IMR-90 (cell line): ENCODE results near the gene XDH. TPM values are rescaled to one million over a fixed set of nuclear protein-coding genes. Genes with fewer than 3 reads are reported as not detected.

Source experiments
- ATAC-seq: fragments of 200-7000 bp; cut with Tn5 transposase; 2 replicates; pipeline ENCODE4 v1.9.1; 2020; ENCODE audit warnings: low read depth, mild to moderate bottlenecking, moderate library complexity
- BruUV-seq: library from RNA; stranded (reverse); fragments of 400-500 nt; replicated peaks from 2 replicates; lab custom pipeline; 2021; lab: Mats Ljungman, UMichigan
- CTCF ChIA-PET: fragments of 300-600 bp; formaldehyde crosslinking; extraction: SDS; loops from one replicate; lab custom pipeline; 2021; ENCODE audit warnings: antibody characterized with exemption; lab: Yijun Ruan, JAX
- POLR2A ChIA-PET: fragments of 300-600 bp; sonication (Branson Sonifier 250); formaldehyde crosslinking; loops from one replicate; lab custom pipeline; 2022; ENCODE audit warnings: antibody characterized with exemption; ENCODE audit not compliant: unreplicated experiment; lab: Charles Lee
- DNase-seq: peaks from one replicate; pipeline ENCODE4 v3.0.0; 2013
- H2AFZ ChIP-seq: replicated peaks from 2 replicates; pipeline ENCODE3; 2013; ENCODE audit warnings: low read length, mild to moderate bottlenecking; ENCODE audit not compliant: poor library complexity
- H2AK5ac ChIP-seq: 2 replicates; pipeline ENCODE4 v1.6.1; 2013; ENCODE audit warnings: low read depth, low read length, inconsistent platforms
- H2AK9ac ChIP-seq: replicated peaks from 2 replicates; pipeline ENCODE3; 2013; ENCODE audit warnings: mild to moderate bottlenecking, low read depth, low read length, moderate library complexity; ENCODE audit not compliant: poor library complexity
- H2BK120ac ChIP-seq: 2 replicates; pipeline ENCODE4 v1.6.1; 2013; ENCODE audit warnings: low read depth, low read length, inconsistent platforms
- H2BK15ac ChIP-seq: 3 replicates; pipeline ENCODE4 v1.6.1; 2013; ENCODE audit warnings: low read depth, low read length, inconsistent platforms
- H2BK20ac ChIP-seq: 2 replicates; pipeline ENCODE4 v1.6.1; 2013; ENCODE audit warnings: low read depth, mild to moderate bottlenecking, inconsistent platforms, low read length, moderate library complexity
- H2BK5ac ChIP-seq: 2 replicates; pipeline ENCODE4 v1.6.1; 2013; ENCODE audit warnings: mild to moderate bottlenecking, low read depth, low read length, inconsistent platforms; ENCODE audit not compliant: poor library complexity, severe bottlenecking
- H3K14ac ChIP-seq: replicated peaks from 2 replicates; pipeline ENCODE4 v1.6.1; 2013; ENCODE audit warnings: low read depth, low read length, inconsistent platforms
- H3K18ac ChIP-seq: 2 replicates; pipeline ENCODE4 v1.6.1; 2013; ENCODE audit warnings: low read depth, low read length, control low read depth
- H3K23ac ChIP-seq: 2 replicates; pipeline ENCODE4 v1.6.1; 2013; ENCODE audit warnings: low read depth, low read length, inconsistent platforms
- H3K27ac ChIP-seq: 2 replicates; pipeline ENCODE4 v1.5.1; 2013; ENCODE audit warnings: mild to moderate bottlenecking, control low read depth, low read length; ENCODE audit not compliant: insufficient read depth
- H3K27me3 ChIP-seq: 2 replicates; pipeline ENCODE4 v1.6.1; 2013; ENCODE audit warnings: low read length; ENCODE audit not compliant: control insufficient read depth, insufficient read depth
- H3K36me3 ChIP-seq: 2 replicates; pipeline ENCODE4 v1.6.1; 2013; ENCODE audit warnings: low read length, mixed read lengths; ENCODE audit not compliant: control insufficient read depth, insufficient read depth
- H3K4ac ChIP-seq: 2 replicates; pipeline ENCODE4 v1.6.1; 2013; ENCODE audit warnings: low read depth, low read length, inconsistent platforms
- H3K4me1 ChIP-seq: 2 replicates; pipeline ENCODE4 v1.6.1; 2013; ENCODE audit warnings: low read length, mixed read lengths; ENCODE audit not compliant: control insufficient read depth, insufficient read depth
- H3K4me2 ChIP-seq: 2 replicates; pipeline ENCODE4 v1.6.1; 2013; ENCODE audit warnings: low read depth, mild to moderate bottlenecking, control low read depth, low read length, moderate library complexity
- H3K4me3 ChIP-seq: 2 replicates; pipeline ENCODE4 v1.5.1; 2013; ENCODE audit warnings: low read depth, mild to moderate bottlenecking, control low read depth, low read length, moderate library complexity; ENCODE audit not compliant: insufficient read depth
- H3K56ac ChIP-seq: 2 replicates; pipeline ENCODE4 v1.6.1; 2013; ENCODE audit warnings: low read length, inconsistent platforms; ENCODE audit not compliant: insufficient read depth; ENCODE audit errors: extremely low read depth
- H3K79me1 ChIP-seq, 2 experiments: 2 replicates each; pipeline ENCODE4 v1.6.1; 2013; ENCODE audit warnings: low read length in 2 of 2, inconsistent platforms in 1 of 2, low read depth in 1 of 2
- H3K9ac ChIP-seq: 2 replicates; pipeline ENCODE4 v1.6.1; 2013; ENCODE audit warnings: low read depth, low read length, control low read depth
- H3K9me1 ChIP-seq: 2 replicates; pipeline ENCODE4 v1.6.1; 2013; ENCODE audit warnings: low read length, inconsistent platforms; ENCODE audit not compliant: insufficient read depth
- H3K9me3 ChIP-seq: 2 replicates; pipeline ENCODE4 v1.6.1; 2013; ENCODE audit warnings: low read length; ENCODE audit not compliant: control insufficient read depth, insufficient read depth
- H4K20me1 ChIP-seq: 2 replicates; pipeline ENCODE4 v1.6.1; 2013; ENCODE audit warnings: low read length, inconsistent platforms; ENCODE audit not compliant: insufficient read depth
- H4K5ac ChIP-seq: 2 replicates; pipeline ENCODE4 v1.6.1; 2013; ENCODE audit warnings: mild to moderate bottlenecking, low read depth, low read length, control low read depth
- H4K8ac ChIP-seq, 2 experiments: 2 replicates each; pipeline ENCODE4 v1.6.1; 2013; ENCODE audit warnings: low read depth in 2 of 2, low read length in 2 of 2, control low read depth in 1 of 2, inconsistent platforms in 1 of 2
- H4K91ac ChIP-seq: 2 replicates; pipeline ENCODE4 v1.6.1; 2013; ENCODE audit warnings: low read depth, low read length, inconsistent platforms; ENCODE audit not compliant: insufficient read depth
- BHLHE40 ChIP-seq: fragments of 150-350 bp; IDR thresholded peaks from 2 replicates; pipeline ENCODE4 v1.6.1; 2016; ENCODE audit warnings: mild to moderate bottlenecking, low read depth, low read length
- CEBPB ChIP-seq: IDR thresholded peaks from 2 replicates; pipeline ENCODE4 v1.6.1; 2012; ENCODE audit warnings: low read depth, low read length, improper control_type of control experiment
- CHD1 ChIP-seq: IDR thresholded peaks from 2 replicates; pipeline ENCODE4 v1.6.1; 2012; ENCODE audit warnings: low read depth, low read length, improper control_type of control experiment
- CTCF ChIP-seq: conservative IDR thresholded peaks from 2 replicates; pipeline ENCODE4 v1.5.1; 2012; ENCODE audit warnings: mild to moderate bottlenecking, low read depth, low read length, improper control_type of control experiment
- ELK1 ChIP-seq: fragments of 150-350 bp; IDR thresholded peaks from 2 replicates; pipeline ENCODE4 v1.6.1; 2016; ENCODE audit warnings: low read depth, mild to moderate bottlenecking, low read length, moderate library complexity, borderline replicate concordance
- FOS ChIP-seq: fragments of 150-350 bp; IDR thresholded peaks from 2 replicates; pipeline ENCODE4 v1.6.1; 2016; ENCODE audit warnings: low read depth, low read length
- MAFK ChIP-seq: IDR thresholded peaks from 2 replicates; pipeline ENCODE4 v1.6.1; 2012; ENCODE audit warnings: low read depth, low read length, improper control_type of control experiment
- MAZ ChIP-seq: IDR thresholded peaks from 2 replicates; pipeline ENCODE4 v1.6.1; 2012; ENCODE audit warnings: low read depth, mild to moderate bottlenecking, low read length, improper control_type of control experiment, moderate library complexity, borderline replicate concordance
- MXI1 ChIP-seq: IDR thresholded peaks from 2 replicates; pipeline ENCODE4 v1.6.1; 2012; ENCODE audit warnings: low read depth, mild to moderate bottlenecking, low read length, moderate library complexity, borderline replicate concordance
- NFE2L2 ChIP-seq: fragments of 150-350 bp; IDR thresholded peaks from 2 replicates; pipeline ENCODE4 v1.6.1; 2016; ENCODE audit warnings: low read depth, mild to moderate bottlenecking, low read length
- POLR2A ChIP-seq: IDR thresholded peaks from 2 replicates; pipeline ENCODE4 v1.6.1; 2012; ENCODE audit warnings: mild to moderate bottlenecking, low read depth, low read length
- RAD21 ChIP-seq: IDR thresholded peaks from 2 replicates; pipeline ENCODE4 v1.6.1; 2012; ENCODE audit warnings: low read length, improper control_type of control experiment
- RCOR1 ChIP-seq: IDR thresholded peaks from 2 replicates; pipeline ENCODE4 v1.6.1; 2012; ENCODE audit warnings: mild to moderate bottlenecking, low read length, improper control_type of control experiment; ENCODE audit not compliant: insufficient replicate concordance
- RFX5 ChIP-seq: IDR thresholded peaks from 2 replicates; pipeline ENCODE4 v1.8.0; 2012; ENCODE audit warnings: low read depth, mild to moderate bottlenecking, low read length, moderate library complexity
- SMC3 ChIP-seq: fragments of 150-350 bp; IDR thresholded peaks from 2 replicates; pipeline ENCODE4 v1.6.1; 2016; ENCODE audit warnings: low read depth, mild to moderate bottlenecking, antibody characterized with exemption, low read length, moderate library complexity
- USF2 ChIP-seq: fragments of 150-350 bp; IDR thresholded peaks from 2 replicates; pipeline ENCODE4 v1.6.1; 2017; ENCODE audit warnings: mild to moderate bottlenecking, antibody characterized with exemption, low read length, low read depth
- WGBS, 2 experiments: methylation state at CpG; one replicate each; pipeline versions ENCODE4 v1.1.5 to v1.1.7; 2013; ENCODE audit warnings: missing lambda C conversion rate in 2 of 2; ENCODE audit not compliant: insufficient read length in 1 of 2; ENCODE audit errors: extremely low coverage in 2 of 2; 5-methylcytosine and 5-hydroxymethylcytosine counted together
- dilution Hi-C: fragments of 300-500 bp; cut with HindIII; formaldehyde crosslinking; loops from one replicate; pipeline ENCODE4 v1.14.3; 2018; ENCODE audit warnings: low sequenced_read_pairs; ENCODE audit not compliant: unreplicated experiment
- in situ Hi-C: fragments of 300-500 bp; cut with MboI; formaldehyde crosslinking; loops from 3 replicates; pipeline ENCODE4 v1.14.3; 2019; ENCODE audit warnings: low sequenced_read_pairs, inconsistent platforms, mixed read lengths
- intact Hi-C: fragments of 100-400 bp; cut with micrococcal nuclease; formaldehyde crosslinking; loops from 2 replicates; pipeline ENCODE4 v1.10.0; 2022
- polyA plus RNA-seq, 3 experiments: library from polyadenylated mRNA; depleted of rRNA; stranded (reverse); fragments of >200 nt; gene quantifications; 2 replicates each; pipeline ENCODE4 v1.2.3, GENCODE V29; 2012; ENCODE audit warnings: low replicate concordance in 1 of 3
- total RNA-seq: library from RNA; depleted of rRNA; stranded (reverse); fragments of >200 nt; gene quantifications from 2 replicates; pipeline ENCODE4 v1.2.3, GENCODE V29; 2012

The XDH gene
- total and polyA plus RNA-seq, 2 of the 4 experiments (the other 2 are of a cell fraction), result 0.46 to 1.1 TPM

DNA sequence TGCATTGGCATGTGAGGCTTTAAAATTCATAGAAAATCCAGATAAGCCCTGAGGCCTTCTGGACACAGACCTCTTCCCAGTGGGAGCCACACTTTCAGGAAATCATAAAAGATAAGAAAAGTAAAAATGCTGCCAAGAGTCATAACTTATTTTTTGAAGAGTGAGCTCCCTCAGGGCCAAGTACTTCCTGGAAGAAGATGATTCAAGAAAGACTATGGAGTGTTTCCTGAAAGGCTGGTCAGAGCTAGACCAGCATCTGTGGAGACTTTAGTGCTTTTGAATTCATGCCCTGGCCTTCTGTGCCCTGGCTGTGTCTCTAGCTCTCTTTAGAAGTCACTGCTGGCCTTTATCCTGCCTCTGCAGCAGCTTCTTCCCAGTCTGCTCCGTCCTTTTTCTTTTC lies 6.4 kb upstream of the XDH start:
- Histone ChIP-seq H2BK15ac (no peak overlapping the region), H3K9ac (no peak overlapping the region), H3K23ac (no peak overlapping the region), H2AFZ (no peak overlapping the region), H3K27me3 (peaks cover 2% of the 10 kb centered on the region; the same call in 1 of the 2 replicates), H2AK5ac (no peak overlapping the region), H3K36me3 (no peaks in the 10 kb centered on the region), H2BK120ac (no peak overlapping the region), H3K9me3 (peaks cover 4% of the 10 kb centered on the region), H2BK20ac (no peak overlapping the region), H3K4me2 (no peak overlapping the region), H2BK5ac (no peak overlapping the region), H4K91ac (no peak overlapping the region), H4K20me1 (no peaks in the 10 kb centered on the region), H3K4ac (no peak overlapping the region), H3K56ac (no peak overlapping the region), H4K5ac (no peak overlapping the region), H2AK9ac (no peak overlapping the region), H3K79me1 (no peaks in the 10 kb centered on the region), H4K8ac (no peak overlapping the region), H3K4me1 (no peaks in the 10 kb centered on the region), H3K18ac (no peak overlapping the region), H3K14ac (no peak overlapping the region), H3K9me1 (no peaks in the 10 kb centered on the region), H3K4me3 (no peak overlapping the region), H3K27ac (no peak overlapping the region)
- ChIA-PET POLR2A (no interaction called here), CTCF (no interaction called here)
- in situ Hi-C loops (no loop called here), dilution Hi-C loops (no loop called here), intact Hi-C loops (no loop called here)
- DNase-seq (no peak), ATAC-seq (no peak)
- BruUV-seq, result no TSS peak
- no CpG with 5 or more reads among the region's 1 CpG for WGBS, 2 experiments
- no peak for TF ChIP-seq RFX5
- TF ChIP-seq ELK1, result no peak
- no peak for TF ChIP-seq USF2
- no peak for TF ChIP-seq NFE2L2
- TF ChIP-seq MXI1, result no peak
- TF ChIP-seq BHLHE40, result no peak
- TF ChIP-seq RAD21, result no peak
- TF ChIP-seq MAZ, result no peak
- no peak for TF ChIP-seq SMC3
- no peak for TF ChIP-seq RCOR1
- no peak for TF ChIP-seq MAFK
- TF ChIP-seq CTCF, result no peak
- TF ChIP-seq FOS, result no peak
- no peak for TF ChIP-seq CEBPB
- TF ChIP-seq CHD1, result no peak
- TF ChIP-seq POLR2A, result no peak
